OCI-LY1 (cell line): Measurements from ENCODE around the gene TMEM114.
A peak's percentile ranks its signal among the peaks of the same experiment; 100 is the strongest.

Experiments used
- H2AFZ ChIP-seq: fragments of 200-600 bp; sonication (generic), shearing (Covaris generic); 2 replicates; pipeline ENCODE4 v1.6.0; 2014; ENCODE audit warnings: antibody characterized with exemption, mild to moderate bottlenecking, low read length
- H3F3A ChIP-seq: fragments of 200-600 bp; sonication (generic), shearing (Covaris generic); 2 replicates; pipeline ENCODE4 v1.6.0; 2014; ENCODE audit warnings: mild to moderate bottlenecking, antibody characterized with exemption, low read length, moderate library complexity; ENCODE audit not compliant: insufficient read depth
- H3K27ac ChIP-seq: fragments of 200-600 bp; sonication (generic); 2 replicates; pipeline ENCODE4 v1.5.1; 2014; ENCODE audit warnings: low read length, mixed run types, mild to moderate bottlenecking, low read depth; ENCODE audit not compliant: poor library complexity, severe bottlenecking
- H3K27me3 ChIP-seq: fragments of 200-600 bp; sonication (generic); 2 replicates; pipeline ENCODE4 v1.6.0; 2014; ENCODE audit warnings: antibody characterized with exemption, mild to moderate bottlenecking, low read length, moderate library complexity; ENCODE audit not compliant: insufficient read depth
- H3K36me3 ChIP-seq: fragments of 200-600 bp; sonication (generic); 2 replicates; pipeline ENCODE4 v1.6.1; 2014; ENCODE audit warnings: mild to moderate bottlenecking, antibody characterized with exemption, low read length, moderate library complexity, mixed read lengths; ENCODE audit not compliant: insufficient read depth
- H3K4me1 ChIP-seq: fragments of 200-600 bp; sonication (generic); 2 replicates; pipeline ENCODE4 v1.5.1; 2014; ENCODE audit warnings: mild to moderate bottlenecking, low read length, moderate library complexity; ENCODE audit not compliant: insufficient read depth, severe bottlenecking
- H3K4me2 ChIP-seq: fragments of 200-600 bp; sonication (generic), shearing (Covaris generic); 2 replicates; pipeline ENCODE4 v1.6.1; 2014; ENCODE audit warnings: low read length
- H3K4me3 ChIP-seq: fragments of 200-600 bp; sonication (generic); 2 replicates; pipeline ENCODE4 v1.5.1; 2014; ENCODE audit warnings: low read length, low read depth, mild to moderate bottlenecking, mixed read lengths; ENCODE audit not compliant: poor library complexity, severe bottlenecking
- H3K79me2 ChIP-seq: fragments of 200-600 bp; shearing (Covaris generic); 2 replicates; pipeline ENCODE4 v1.6.1; 2016; ENCODE audit warnings: mixed run types, low read length, mixed read lengths; ENCODE audit not compliant: insufficient read depth
- H3K9ac ChIP-seq: fragments of 200-600 bp; sonication (generic), shearing (Covaris generic); 2 replicates; pipeline ENCODE4 v1.6.1; 2014; ENCODE audit warnings: mild to moderate bottlenecking, low read length, mixed read lengths
- H3K9me2 ChIP-seq: fragments of 200-600 bp; sonication (generic), shearing (Covaris generic); 2 replicates; pipeline ENCODE4 v1.6.1; 2014; ENCODE audit warnings: low read depth, mild to moderate bottlenecking, low read length, mixed read lengths
- H3K9me3 ChIP-seq: fragments of 200-600 bp; shearing (Covaris generic); 2 replicates; pipeline ENCODE4 v1.6.1; 2014; ENCODE audit warnings: low read length, mixed read lengths
- H4K20me1 ChIP-seq: fragments of 200-600 bp; sonication (generic), shearing (Covaris generic); 2 replicates; pipeline ENCODE4 v1.6.0; 2016; ENCODE audit warnings: mild to moderate bottlenecking, low read length; ENCODE audit not compliant: insufficient read depth
- EZH2 ChIP-seq: fragments of 200-600 bp; sonication (generic), shearing (Covaris generic); IDR thresholded peaks from 2 replicates; pipeline ENCODE4 v1.8.0; 2017; ENCODE audit warnings: borderline replicate concordance, mixed run types, mild to moderate bottlenecking, antibody characterized with exemption, low read length, moderate library complexity, mixed read lengths
- TF ChIP-seq, protein P1 (sequence below): fragments of 200-600 bp; sonication (generic), shearing (Covaris generic); IDR thresholded peaks from 2 replicates; pipeline ENCODE4 v1.5.1; 2017; ENCODE audit warnings: mild to moderate bottlenecking, antibody characterized with exemption, low read length, moderate library complexity, mixed read lengths

The TMEM114 gene

GRCh38 chr16:8589900-8590688 lies at the start of gene TMEM114:
TMEM114 (minus strand) TSS chr16:8590511; CDS start chr16:8589838, 673 bp downstream.
- no peaks in the 10 kb centered on the region for H3K36me3 ChIP-seq
- no peak within 1 kb of the TSS for H3K4me3 ChIP-seq

GRCh38 chr16:8639694-8640093 lies 49.4 kb upstream of the TMEM114 start:
- Histone ChIP-seq H3K27me3 (no peaks in the 10 kb centered on the region), H2AFZ (no peak overlapping the region), H3K4me2 (no peak overlapping the region), H3F3A (no peaks in the 10 kb centered on the region), H3K9me2 (no peaks in the 10 kb centered on the region), H3K9ac (no peak overlapping the region), H3K4me3 (no peak overlapping the region), H3K9me3 (no peaks in the 10 kb centered on the region), H3K79me2 (no peaks in the 10 kb centered on the region), H3K4me1 (peaks cover 11% of the 10 kb centered on the region), H3K27ac (no peak overlapping the region), H4K20me1 (no peaks in the 10 kb centered on the region), H3K36me3 (peaks cover 81% of the 10 kb centered on the region)
- TF ChIP-seq EZH2: no peak
- TF ChIP-seq, protein P1, sequence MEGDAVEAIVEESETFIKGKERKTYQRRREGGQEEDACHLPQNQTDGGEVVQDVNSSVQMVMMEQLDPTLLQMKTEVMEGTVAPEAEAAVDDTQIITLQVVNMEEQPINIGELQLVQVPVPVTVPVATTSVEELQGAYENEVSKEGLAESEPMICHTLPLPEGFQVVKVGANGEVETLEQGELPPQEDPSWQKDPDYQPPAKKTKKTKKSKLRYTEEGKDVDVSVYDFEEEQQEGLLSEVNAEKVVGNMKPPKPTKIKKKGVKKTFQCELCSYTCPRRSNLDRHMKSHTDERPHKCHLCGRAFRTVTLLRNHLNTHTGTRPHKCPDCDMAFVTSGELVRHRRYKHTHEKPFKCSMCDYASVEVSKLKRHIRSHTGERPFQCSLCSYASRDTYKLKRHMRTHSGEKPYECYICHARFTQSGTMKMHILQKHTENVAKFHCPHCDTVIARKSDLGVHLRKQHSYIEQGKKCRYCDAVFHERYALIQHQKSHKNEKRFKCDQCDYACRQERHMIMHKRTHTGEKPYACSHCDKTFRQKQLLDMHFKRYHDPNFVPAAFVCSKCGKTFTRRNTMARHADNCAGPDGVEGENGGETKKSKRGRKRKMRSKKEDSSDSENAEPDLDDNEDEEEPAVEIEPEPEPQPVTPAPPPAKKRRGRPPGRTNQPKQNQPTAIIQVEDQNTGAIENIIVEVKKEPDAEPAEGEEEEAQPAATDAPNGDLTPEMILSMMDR: no peak

More at GRCh38 chr16:8589900-8590688, at the start of gene TMEM114:
- H3K4me2 ChIP-seq: no peak within 1 kb of the TSS
- no peaks in the 10 kb centered on the region for H3K4me1 ChIP-seq
- TF ChIP-seq, protein P1: no peak
- TF ChIP-seq EZH2: no peak
- no peak within 1 kb of the TSS for H3K9ac ChIP-seq
- no peaks in the 10 kb centered on the region for H3K27me3 ChIP-seq
- no peaks in the 10 kb centered on the region for H3K79me2 ChIP-seq
- no peak within 1 kb of the TSS for H2AFZ ChIP-seq
- H3K9me3 ChIP-seq: no peaks in the 10 kb centered on the region
- no peaks in the 10 kb centered on the region for H4K20me1 ChIP-seq
- no peaks in the 10 kb centered on the region for H3F3A ChIP-seq
- H3K27ac ChIP-seq: no peak within 1 kb of the TSS
- H3K9me2 ChIP-seq: no peaks in the 10 kb centered on the region

DNA sequence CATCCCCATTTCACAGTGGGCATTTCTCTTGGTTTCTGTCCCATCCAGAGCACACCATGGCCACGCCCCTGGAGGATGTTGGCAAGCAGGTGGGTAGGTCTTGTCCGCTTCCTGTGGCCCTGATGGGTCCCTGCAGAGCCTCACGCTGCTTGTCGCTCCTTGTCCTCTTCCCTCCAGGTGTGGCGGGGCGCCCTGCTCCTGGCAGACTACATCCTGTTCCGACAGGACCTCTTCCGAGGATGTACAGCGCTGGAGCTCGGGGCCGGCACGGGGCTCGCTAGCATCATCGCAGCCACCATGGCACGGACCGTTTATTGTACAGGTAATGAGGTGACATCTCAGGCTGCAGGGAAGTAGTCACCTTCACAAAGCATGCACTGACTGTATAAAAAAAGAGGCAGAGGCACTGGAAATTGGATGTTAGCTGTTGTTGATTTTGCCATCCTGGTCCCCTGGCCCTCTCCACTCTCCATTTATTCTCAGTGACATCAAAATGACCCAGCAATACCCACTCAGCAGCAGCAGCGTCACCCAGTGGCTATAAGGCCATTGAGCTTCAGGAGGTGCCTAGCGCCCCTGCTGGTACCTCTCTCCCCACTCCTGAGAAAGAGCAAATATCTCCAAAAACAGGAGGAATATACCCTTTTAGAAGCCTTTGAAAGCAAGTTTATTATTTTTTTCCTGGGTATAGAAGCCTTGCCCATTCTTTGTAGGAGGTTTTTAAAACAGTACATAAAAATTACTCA lies 44.9 kb upstream of the TMEM114 start:
- Histone ChIP-seq H3K4me1 (no peaks in the 10 kb centered on the region), H3K9ac (no peak overlapping the region), H3K4me3 (no peak overlapping the region), H2AFZ (no peak overlapping the region), H3K36me3 (peaks cover 82% of the 10 kb centered on the region), H3K4me2 (no peak overlapping the region), H3K79me2 (no peaks in the 10 kb centered on the region), H3K9me3 (no peaks in the 10 kb centered on the region), H3F3A (no peaks in the 10 kb centered on the region), H3K27ac (no peak overlapping the region), H3K27me3 (no peaks in the 10 kb centered on the region), H3K9me2 (no peaks in the 10 kb centered on the region), H4K20me1 (no peaks in the 10 kb centered on the region)
- TF ChIP-seq EZH2: no peak
- TF ChIP-seq, protein P1: peak; percentile 99
